Measurements from ENCODE around the gene ITPRID1. TPM values are rescaled to one million over a fixed set of nuclear protein-coding genes. Genes with fewer than 3 reads are reported as not detected.

Gene ITPRID1
- total and polyA plus RNA-seq, 2 of the 13 experiments (the other 11 are each of a cell fraction or from before 2014, with no cell fraction given): not detected

DNA sequence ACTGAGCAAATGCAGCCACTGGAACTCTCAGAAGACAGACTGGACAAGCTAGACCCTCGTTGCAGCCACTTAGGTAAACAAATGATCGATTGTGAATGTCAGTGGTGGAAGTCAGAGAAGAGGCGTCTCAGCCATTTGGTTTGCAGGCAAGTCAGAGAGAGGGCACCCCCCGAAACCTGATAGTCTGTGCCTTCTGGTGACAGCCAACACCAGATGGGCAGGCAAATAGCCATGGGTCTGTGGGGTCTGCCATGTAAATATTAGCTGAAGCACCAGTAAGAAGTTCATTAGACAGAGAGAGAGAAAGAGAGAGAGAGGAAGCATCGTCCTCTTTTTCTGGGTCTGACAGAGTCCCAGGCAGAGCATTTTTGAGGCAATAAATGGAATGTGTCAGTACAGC, 178.6 kb downstream of the ITPRID1 start:
- Histone ChIP-seq H3K27me3 (ENCODE audit: control insufficient read depth in 1 of 2, insufficient read depth in 2 of 2, low read length in 2 of 2) (no peaks in the 10 kb centered on the region; a peak in 1 of 5 replicates), H4K20me1 (ENCODE audit: insufficient read depth, low read length) (no peaks in the 10 kb centered on the region)

More for the DNA sequence above, 178.6 kb downstream of the ITPRID1 start:
- H3K36me3 ChIP-seq (replicated peaks in 1 of 2; ENCODE audit: control insufficient read depth in 1 of 2, insufficient read depth in 2 of 2, low read length in 2 of 2): no peaks in the 10 kb centered on the region
- 0% methylated on average over 5 of the region's 5 CpGs for WGBS (ENCODE audit: low lambda C conversion rate)
- intact Hi-C loops (cut with micrococcal nuclease; ENCODE audit: unreplicated experiment): no loop called here
- H3K9me3 ChIP-seq (ENCODE audit: low read length): no peaks in the 10 kb centered on the region
- H3K4me2 ChIP-seq (ENCODE audit: low read depth, low read length): no peak overlapping the region
- ChIA-PET POLR2A (no interaction called here), CTCF (ENCODE audit: low intra/inter-chr PET ratio, low total read pairs) (no interaction called here)
- H3K27ac ChIP-seq (ENCODE audit: extremely low read length, insufficient read depth, low read length): no peak overlapping the region
- no TSS peak for BruUV-seq (replicated peaks)
- H3K79me2 ChIP-seq (ENCODE audit: insufficient read depth, low read length): no peaks in the 10 kb centered on the region
- DNase-seq (ENCODE audit: low spot score) (no peak), ATAC-seq (no peak), FAIRE-seq (no peak)
- H3K4me1 ChIP-seq (ENCODE audit: insufficient read depth, low read length): no peaks in the 10 kb centered on the region
- no peak overlapping the region for H3K9ac ChIP-seq (ENCODE audit: insufficient read depth, low read depth, low read length)
- no peak overlapping the region for H2AFZ ChIP-seq (ENCODE audit: low read length)
- no peak overlapping the region for H3K4me3 ChIP-seq (replicated peaks in 1 of 3; ENCODE audit: insufficient read depth in 1 of 3, low read depth in 2 of 3, low read length in 3 of 3)
- TF ChIP-seq ZNF260 (CRISPR knock-in tag; IDR thresholded peaks at IDR 0.05; ENCODE audit: borderline replicate concordance, low read depth) (no peak), RNF2 (conservative IDR thresholded peaks at IDR 0.05; ENCODE audit: low read depth) (no peak), ZNF136 (CRISPR knock-in tag; IDR thresholded peaks at IDR 0.05; ENCODE audit: low read depth) (no peak), NR2F1 (CRISPR knock-in tag; IDR thresholded peaks at IDR 0.05) (no peak), RORA (CRISPR knock-in tag; IDR thresholded peaks at IDR 0.05) (no peak), SALL1 (CRISPR knock-in tag; IDR thresholded peaks at IDR 0.05) (no peak), ARNT2 (CRISPR knock-in tag; IDR thresholded peaks at IDR 0.05; ENCODE audit: low read depth) (no peak), ZNF12 (CRISPR knock-in tag; IDR thresholded peaks at IDR 0.05) (no peak), ZNF772 (CRISPR knock-in tag; IDR thresholded peaks at IDR 0.05) (no peak)
- TF ChIP-seq, protein P1, sequence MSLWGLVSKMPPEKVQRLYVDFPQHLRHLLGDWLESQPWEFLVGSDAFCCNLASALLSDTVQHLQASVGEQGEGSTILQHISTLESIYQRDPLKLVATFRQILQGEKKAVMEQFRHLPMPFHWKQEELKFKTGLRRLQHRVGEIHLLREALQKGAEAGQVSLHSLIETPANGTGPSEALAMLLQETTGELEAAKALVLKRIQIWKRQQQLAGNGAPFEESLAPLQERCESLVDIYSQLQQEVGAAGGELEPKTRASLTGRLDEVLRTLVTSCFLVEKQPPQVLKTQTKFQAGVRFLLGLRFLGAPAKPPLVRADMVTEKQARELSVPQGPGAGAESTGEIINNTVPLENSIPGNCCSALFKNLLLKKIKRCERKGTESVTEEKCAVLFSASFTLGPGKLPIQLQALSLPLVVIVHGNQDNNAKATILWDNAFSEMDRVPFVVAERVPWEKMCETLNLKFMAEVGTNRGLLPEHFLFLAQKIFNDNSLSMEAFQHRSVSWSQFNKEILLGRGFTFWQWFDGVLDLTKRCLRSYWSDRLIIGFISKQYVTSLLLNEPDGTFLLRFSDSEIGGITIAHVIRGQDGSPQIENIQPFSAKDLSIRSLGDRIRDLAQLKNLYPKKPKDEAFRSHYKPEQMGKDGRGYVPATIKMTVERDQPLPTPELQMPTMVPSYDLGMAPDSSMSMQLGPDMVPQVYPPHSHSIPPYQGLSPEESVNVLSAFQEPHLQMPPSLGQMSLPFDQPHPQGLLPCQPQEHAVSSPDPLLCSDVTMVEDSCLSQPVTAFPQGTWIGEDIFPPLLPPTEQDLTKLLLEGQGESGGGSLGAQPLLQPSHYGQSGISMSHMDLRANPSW (CRISPR knock-in tag; IDR thresholded peaks at IDR 0.05; ENCODE audit: borderline replicate concordance): no peak
- TF ChIP-seq, protein P2, sequence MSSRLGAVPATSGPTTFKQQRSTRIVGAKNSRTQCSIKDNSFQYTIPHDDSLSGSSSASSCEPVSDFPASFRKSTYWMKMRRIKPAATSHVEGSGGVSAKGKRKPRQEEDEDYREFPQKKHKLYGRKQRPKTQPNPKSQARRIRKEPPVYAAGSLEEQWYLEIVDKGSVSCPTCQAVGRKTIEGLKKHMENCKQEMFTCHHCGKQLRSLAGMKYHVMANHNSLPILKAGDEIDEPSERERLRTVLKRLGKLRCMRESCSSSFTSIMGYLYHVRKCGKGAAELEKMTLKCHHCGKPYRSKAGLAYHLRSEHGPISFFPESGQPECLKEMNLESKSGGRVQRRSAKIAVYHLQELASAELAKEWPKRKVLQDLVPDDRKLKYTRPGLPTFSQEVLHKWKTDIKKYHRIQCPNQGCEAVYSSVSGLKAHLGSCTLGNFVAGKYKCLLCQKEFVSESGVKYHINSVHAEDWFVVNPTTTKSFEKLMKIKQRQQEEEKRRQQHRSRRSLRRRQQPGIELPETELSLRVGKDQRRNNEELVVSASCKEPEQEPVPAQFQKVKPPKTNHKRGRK (CRISPR knock-in tag; IDR thresholded peaks at IDR 0.05): no peak
- in situ Hi-C loops (cut with HindIII; ENCODE audit: extremely low pct_ligation_motif_present, low pct_unique_long_range_greater_than_20kb): no loop called here

Data from HepG2 (cell line).